NCI-H1048 (cell line): ENCODE data around the gene SBNO2.
"Not testable (repeated sequence)": the region's sequence is repeated elsewhere in the genome, so short reads cannot be mapped to it uniquely, and the experiment has no call there.

ENCODE experiments used
- DNase-seq: peaks from one replicate; lab custom pipeline; 2025; lab: John Stamatoyannopoulos, UW

SBNO2 gene

DNA sequence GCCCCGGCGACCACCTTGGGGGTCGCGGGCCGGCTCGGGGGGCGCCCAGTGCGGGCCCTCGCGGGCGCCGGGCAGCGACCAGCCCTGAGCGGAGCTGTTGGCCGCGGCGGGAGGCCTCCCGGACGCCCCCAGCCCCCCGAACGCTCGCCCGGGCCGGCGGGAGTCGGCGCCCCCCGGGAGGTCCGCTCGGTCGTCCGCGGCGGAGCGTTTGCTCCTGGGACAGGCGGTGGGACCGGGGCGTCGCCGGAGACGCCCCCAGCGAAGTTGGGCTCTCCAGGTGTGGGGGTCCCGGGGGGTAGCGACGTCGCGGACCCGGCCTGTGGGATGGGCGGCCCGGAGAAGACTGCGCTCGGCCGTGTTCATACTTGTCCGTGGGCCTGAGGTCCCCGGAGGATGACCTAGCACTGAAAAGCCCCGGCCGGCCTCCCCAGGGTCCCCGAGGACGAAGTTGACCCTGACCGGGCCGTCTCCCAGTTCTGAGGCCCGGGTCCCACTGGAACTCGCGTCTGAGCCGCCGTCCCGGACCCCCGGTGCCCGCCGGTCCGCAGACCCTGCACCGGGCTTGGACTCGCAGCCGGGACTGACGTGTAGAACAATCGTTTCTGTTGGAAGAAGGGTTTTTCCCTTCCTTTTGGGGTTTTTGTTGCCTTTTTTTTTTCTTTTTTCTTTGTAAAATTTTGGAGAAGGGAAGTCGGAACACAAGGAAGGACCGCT is 32.2 kb upstream of the SBNO2 start:
- DNase-seq = no peak

GRCh38 chr19:1205114-1206099 is 31.3 kb upstream of the SBNO2 start, which contains the start of gene STK11:
Gene STK11 (plus strand): TSS chr19:1205778. CDS start chr19:1206914, 1,136 bp downstream.
- peak; percentile 93 for DNase-seq

GRCh38 chr19:1200614-1201013 is 26.5 kb upstream of the SBNO2 start:
- not testable (repeated sequence) for DNase-seq

- DNase-seq = no peak
Measured at GRCh38 chr19:1199531-1199930, 25.5 kb upstream of the SBNO2 start.

GRCh38 chr19:1189419-1189818 is 15.4 kb upstream of the SBNO2 start:
- DNase-seq = no peak

GRCh38 chr19:1183543-1184172 is 9.6 kb upstream of the SBNO2 start:
- DNase-seq = no peak

DNA sequence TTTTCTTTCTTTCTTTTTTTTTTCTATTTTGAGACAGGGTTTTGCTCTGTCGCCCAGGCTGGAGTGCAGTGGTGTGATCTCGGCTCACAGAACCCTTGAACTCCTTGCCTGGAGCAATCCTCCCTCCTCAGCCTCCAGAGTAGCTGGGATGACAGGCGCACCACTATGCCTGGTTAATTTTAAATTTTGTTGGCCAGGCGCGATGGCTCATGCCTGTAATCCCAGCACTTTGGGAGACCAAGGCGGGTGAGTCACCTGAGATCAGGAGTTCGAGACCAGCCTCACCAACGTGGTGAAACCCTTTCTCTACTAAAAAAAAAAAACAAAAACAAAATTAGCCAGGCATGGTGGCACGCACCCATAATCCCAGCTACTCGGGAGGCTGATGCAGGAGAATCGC is 8.7 kb upstream of the SBNO2 start:
- no peak for DNase-seq

DNA sequence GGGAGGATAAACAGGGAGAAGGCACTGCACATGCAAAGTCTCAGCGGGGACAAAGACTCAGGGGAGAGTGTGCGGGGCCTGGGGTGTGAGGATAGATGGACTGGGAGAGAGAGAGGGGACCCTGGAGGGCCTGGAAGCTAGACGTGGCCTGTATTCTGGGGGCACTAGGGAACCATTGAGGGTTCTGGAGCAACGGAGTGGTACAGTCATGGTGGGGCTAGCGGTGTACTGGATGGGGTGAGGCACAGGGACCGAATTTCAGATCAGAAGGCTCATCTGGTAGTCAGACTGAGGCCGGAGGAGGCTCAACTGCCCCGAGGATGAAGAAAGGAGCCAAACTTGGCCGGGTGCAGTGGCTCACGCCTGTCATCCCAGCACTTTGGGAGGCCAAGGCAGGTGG is 8.0 kb upstream of the SBNO2 start:
- no peak for DNase-seq

DNA sequence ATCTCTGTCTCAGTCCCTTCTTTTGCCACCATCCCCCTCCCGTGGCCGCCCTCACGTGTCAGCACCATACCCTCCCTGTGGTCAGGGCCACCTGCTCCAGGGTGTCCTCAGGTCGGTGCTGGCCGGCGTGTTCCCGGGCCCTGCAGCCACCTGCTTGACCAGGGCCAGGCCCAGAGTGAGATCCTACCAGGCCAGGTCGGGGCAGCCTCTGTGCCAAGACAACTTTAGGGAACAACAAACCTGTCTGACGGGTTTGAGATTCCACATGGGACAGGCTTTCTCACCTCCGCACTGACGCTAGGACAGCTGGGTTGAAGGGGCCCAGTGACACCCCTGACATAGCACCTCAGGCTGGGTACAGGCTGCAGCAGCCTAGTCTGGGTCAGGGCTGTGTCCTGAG is 7.5 kb upstream of the SBNO2 start:
- no peak for DNase-seq

DNA sequence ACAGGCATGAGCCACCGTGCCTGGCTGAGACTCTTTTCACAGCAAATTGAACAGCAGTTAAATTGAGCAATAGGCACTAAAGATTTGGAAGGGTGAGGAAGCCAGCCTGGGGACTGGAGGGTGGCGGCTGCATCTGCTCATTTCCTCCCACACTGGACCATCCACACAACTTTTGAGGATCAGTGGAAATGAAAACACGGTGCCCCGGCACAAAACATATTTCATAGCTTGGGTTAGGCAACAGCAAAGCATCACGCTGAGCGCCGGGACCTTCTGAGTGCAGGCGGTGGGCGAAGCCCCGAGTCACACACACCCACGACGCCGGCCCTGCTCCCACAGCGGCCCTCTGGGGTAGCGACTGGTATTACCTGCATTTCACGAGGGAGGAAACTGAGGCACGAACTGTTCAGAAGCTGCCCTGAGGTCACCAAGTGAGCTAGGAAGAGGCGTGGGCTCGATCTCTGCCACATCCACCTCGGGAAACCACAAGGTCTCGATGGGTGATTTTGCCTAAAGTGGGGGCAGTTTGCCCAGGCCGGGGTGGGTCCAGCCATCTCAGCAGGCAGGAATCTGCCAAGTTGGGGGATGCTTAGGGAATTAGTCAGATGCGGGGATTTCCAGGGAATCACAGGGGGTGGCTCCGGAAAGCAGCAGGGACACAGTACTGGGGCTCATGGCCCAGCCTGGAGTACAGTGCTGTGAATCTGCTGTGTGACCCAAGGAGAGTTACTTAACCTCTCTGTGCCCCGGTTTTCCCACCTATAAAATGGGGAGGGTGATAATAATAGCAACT is 3.5 kb upstream of the SBNO2 start:
- no peak for DNase-seq

- no peak for DNase-seq
Measured at GRCh38 chr19:1173159-1173844, 766 bp downstream of the SBNO2 start.

- DNase-seq = no peak
Measured at GRCh38 chr19:1172353-1173158, 1.5 kb downstream of the SBNO2 start.

DNA sequence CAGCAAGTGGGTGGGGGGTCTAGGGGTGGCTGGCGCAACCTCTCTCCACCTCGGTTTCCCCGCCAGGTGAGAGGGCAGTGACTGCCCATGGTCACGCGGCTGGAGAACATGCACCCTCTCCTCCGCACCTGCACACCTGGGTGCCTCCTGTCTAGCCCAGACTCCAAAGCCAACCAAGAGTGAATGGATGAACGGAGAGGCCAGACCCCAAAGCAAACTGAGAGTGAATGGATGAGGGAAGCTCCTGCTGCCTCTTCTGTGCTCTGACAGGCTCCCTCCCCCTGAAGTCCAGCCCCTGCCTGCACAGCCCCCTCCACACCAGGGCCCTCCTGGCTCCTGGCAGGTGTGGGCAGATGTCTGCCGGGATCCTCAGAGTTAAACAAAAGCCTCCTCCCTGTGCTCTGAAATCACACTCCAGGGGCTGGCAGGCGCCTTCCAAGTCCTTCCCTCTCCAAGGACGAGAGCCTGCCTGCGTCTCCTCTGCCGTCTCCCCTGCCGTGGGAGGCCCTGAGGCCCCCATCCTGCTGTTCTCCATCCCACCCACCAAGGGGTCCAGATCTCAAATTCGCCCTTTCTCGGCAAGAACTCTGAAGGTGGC is 2.2 kb downstream of the SBNO2 start:
- DNase-seq = no peak

GRCh38 chr19:1170938-1171754 is 2.9 kb downstream of the SBNO2 start:
- DNase-seq = no peak

DNA sequence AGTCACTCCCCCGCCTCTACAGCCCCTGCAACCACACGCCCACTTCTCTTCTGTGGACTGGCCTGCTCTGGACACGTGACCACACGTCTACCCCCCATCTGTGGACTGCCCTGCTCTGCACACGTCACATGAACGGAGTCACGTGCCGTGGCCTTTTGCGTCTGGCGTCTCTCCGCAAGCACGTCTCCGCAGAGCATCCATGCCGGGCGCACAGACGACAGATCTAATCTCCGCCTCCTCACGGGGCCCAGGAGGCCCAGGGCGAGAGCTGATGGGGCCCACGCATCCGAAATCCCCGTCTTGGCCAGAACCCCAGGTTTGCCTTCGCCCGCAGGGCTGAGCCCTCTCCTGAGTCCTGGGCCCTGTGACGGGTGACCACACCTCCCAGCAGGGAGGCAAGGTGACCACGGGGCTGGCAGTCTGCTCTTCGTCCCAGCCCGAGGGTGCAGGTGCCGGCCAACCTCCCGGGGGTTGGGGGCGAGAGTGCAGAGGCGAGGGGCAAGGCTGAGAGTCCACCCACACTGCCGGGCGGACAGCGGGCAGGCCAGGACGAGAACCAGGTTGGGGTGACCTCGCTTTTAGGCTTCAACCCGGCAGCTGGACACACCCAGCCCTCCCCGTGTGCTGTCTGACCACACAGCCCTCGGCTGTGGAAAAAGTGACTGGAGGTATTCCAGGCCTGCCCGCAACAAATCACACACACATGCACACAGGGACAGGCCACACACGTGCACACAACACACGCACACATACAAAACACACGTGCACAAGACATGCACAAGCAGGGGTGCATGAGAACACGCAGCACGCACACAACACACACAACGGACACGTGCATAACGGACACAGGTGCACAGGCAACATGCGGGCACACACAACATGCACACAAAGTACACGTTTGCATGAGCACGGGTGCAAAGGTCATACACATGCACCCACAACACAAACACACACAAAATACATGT is 3.9 kb downstream of the SBNO2 start:
- no peak for DNase-seq

- DNase-seq = no peak
Measured at GRCh38 chr19:1169411-1169791, 4.7 kb downstream of the SBNO2 start.

DNA sequence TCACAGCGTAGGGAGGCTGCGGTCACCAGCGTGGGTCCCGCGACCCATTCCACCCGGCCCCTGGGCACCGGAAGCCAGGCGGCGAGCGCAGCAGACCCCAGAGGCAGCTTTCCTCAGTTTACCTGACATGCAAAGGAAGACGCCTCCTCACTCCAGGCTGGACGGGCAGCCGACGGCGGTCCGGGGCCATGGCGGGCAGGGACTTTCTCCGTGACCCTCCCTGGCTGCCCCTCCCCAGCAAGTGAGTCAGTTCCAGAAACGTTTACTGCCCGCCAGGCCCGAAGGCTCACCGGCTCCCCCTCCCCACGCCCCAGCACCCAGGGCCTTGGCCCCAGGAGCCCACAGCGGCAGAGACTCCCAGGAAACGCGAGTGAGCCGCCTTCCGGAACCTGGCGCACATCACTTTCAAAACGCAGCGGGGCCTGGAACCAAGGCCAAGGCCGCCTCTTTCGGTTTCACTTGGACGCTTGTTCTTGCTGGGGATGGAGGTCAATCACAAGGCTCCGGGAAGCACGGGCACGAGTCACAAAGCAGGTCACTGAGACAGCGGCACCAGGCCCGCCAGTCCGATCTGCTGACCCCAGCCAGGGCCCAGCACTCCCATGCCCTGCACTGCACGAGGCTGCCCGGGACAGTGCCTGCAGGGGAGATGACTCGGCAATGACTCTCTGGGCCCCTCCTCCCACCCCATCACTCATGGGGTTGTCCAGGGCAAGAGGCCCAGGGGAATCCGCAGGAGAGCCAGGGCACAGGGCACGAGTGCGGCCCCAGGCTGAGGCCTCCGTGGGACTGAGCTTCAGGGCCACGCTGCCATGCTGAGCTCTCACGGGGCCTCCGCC is 5.3 kb downstream of the SBNO2 start:
- no peak for DNase-seq
